GM18519 (cell line): Measurements from ENCODE around the gene VWC2L.

Source experiments
- ATAC-seq: cut with Tn5 transposase; IDR thresholded peaks from one replicate; pipeline ENCODE4 v1.9.1; 2021; ENCODE audit warnings: mild to moderate bottlenecking, moderate library complexity; ENCODE audit not compliant: unreplicated experiment, low FRiP score

The VWC2L gene

GRCh38 chr2:214577769-214578168, 166.9 kb downstream of the VWC2L start:
- ATAC-seq, result no peak

GRCh38 chr2:214578442-214578841, 167.6 kb downstream of the VWC2L start:
- ATAC-seq, result no peak

GRCh38 chr2:214579035-214579434, 168.2 kb downstream of the VWC2L start:
- ATAC-seq, result no peak

DNA sequence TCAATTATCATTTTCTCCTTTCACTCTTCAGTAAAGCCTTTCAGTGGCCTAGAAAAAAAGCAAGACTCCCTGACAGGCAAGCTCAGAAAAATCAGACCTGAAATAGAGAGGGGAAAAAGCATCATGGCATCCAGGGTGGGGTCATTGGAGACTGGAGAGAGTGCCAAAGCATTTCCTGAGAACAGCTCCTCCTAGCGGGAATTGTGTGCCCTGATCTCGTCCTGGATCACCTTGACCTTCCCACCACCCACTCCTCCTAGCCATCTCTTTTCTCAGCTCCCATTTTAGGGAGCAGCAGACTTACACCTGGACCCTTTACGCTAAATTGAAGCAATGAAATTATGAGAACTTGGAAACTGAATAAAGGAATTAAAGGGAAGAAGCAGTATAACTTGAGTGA, 176.6 kb downstream of the VWC2L start:
- no peak for ATAC-seq

- no peak for ATAC-seq
Observed at GRCh38 chr2:214591366-214591765, 180.5 kb downstream of the VWC2L start.

GRCh38 chr2:214592011-214592410, 181.2 kb downstream of the VWC2L start:
- ATAC-seq, result no peak

- ATAC-seq, result no peak
Observed at GRCh38 chr2:214593727-214594126, 182.9 kb downstream of the VWC2L start.

- no peak for ATAC-seq
Observed at GRCh38 chr2:214601852-214602633, 191.2 kb downstream of the VWC2L start.

DNA sequence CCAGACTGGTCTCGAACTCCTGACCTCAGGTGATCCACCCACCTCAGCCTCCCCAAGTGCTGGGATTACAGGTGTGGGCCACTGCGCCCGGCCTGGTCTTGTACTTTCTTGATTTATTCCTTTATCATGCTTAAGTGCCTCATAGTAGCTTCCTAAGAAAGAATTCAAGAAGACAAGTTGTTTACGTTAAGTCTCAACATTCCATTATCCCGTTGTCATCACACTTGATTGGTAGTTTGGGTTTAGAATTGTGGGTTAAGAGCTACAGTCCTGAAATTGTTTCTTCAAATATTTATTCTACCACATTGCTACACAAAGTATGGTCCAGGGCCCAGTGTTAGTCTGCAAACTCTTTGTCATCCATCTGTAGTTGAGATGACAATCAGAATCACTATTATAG, 194.0 kb downstream of the VWC2L start:
- ATAC-seq, result no peak

- no peak for ATAC-seq
Observed at GRCh38 chr2:214607051-214607450, 196.2 kb downstream of the VWC2L start.

DNA sequence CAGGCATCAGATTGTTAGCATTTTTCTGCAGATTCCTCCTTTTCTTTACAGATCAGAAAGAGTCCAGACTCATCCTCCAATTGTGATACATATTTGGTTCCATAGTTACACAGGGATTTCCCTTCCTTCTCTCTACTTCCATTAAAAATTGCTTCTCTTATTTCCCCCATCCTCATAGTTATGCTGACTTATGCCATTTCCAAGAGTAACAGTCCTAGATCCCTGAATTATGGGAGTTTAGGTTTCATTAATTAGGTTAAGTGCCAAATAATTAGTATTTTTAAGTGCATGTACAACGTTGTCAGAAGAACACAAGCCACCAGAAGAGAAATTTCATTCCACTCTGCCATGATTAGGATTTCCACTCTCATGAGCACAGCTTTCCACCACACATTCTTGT, 200.2 kb downstream of the VWC2L start:
- no peak for ATAC-seq

GRCh38 chr2:214624166-214624760, 213.4 kb downstream of the VWC2L start:
- ATAC-seq, result no peak

DNA sequence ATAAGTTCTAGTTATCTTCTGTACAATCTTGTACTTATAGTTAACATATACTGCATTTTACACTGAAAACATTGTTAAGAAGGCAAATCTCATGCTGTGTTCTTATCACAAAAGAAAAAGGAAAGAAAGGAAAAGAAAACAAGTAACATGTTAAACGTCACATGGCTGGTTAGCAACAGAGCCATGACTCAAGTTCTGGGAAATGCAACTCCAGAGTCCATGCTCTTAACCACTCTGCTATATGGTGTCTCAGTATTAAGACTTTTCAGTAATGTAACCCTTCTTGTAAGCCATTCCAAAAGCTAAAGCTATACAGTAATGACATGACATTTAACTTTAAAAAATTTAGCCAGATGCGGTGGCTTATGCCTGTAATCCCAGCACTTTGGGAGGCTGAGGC, 217.2 kb downstream of the VWC2L start:
- ATAC-seq, result no peak
